Esophagus muscularis mucosa (tissue), 4 donors: Measurements from ENCODE around the gene RASL12. TPM values are rescaled to one million over a fixed set of nuclear protein-coding genes. Genes with fewer than 3 reads are reported as not detected.
A peak's percentile ranks its signal among the peaks of the same experiment; 100 is the strongest.
"Not testable (repeated sequence)": the region's sequence is repeated elsewhere in the genome, so short reads cannot be mapped to it uniquely, and the experiment has no call there.

ENCODE experiments used
- DNase-seq: peaks from one replicate; pipeline ENCODE4 v3.0.0-alpha.2; 2017; ENCODE audit errors: extremely low spot score
- H3K27ac ChIP-seq, 4 donors: fragments of 200-600 bp; sonication (generic); replicated peaks in 1 of 4; 1 replicate in 3 of 4; 2 replicates in 1 of 4; pipeline ENCODE4 v1.5.1; 2016 to 2019; ENCODE audit warnings: mild to moderate bottlenecking in 1 of 4
- H3K27me3 ChIP-seq, 4 donors: fragments of 200-600 bp; sonication (generic); one replicate each; pipeline versions ENCODE4 v1.5.1 to v1.6.0; 2016 to 2019
- H3K36me3 ChIP-seq, 4 donors: fragments of 200-600 bp; sonication (generic); one replicate each; pipeline ENCODE4 v1.5.1; 2016 to 2019
- H3K4me1 ChIP-seq, 4 donors: fragments of 200-600 bp; sonication (generic); one replicate each; pipeline ENCODE4 v1.5.1; 2016 to 2019
- H3K4me3 ChIP-seq, 4 donors: fragments of 200-600 bp; sonication (generic); 1 replicate in 2 of 4; 2 replicates in 2 of 4; pipeline ENCODE4 v1.5.1; 2016 to 2019; ENCODE audit warnings: mild to moderate bottlenecking in 4 of 4, moderate library complexity in 1 of 4
- H3K9me3 ChIP-seq, 4 donors: fragments of 200-600 bp; sonication (generic); 1 replicate in 3 of 4; 2 replicates in 1 of 4; pipeline ENCODE4 v1.5.1; 2016 to 2019
- EP300 ChIP-seq: sonication (generic); formaldehyde crosslinking; IDR thresholded peaks from one replicate; pipeline ENCODE4 v1.6.1; 2017; ENCODE audit warnings: antibody characterized with exemption
- POLR2A ChIP-seq: fragments of 450-650 bp; IDR thresholded peaks from one replicate; pipeline ENCODE4 v1.6.1; 2017; ENCODE audit warnings: antibody characterized with exemption, moderate library complexity, mild to moderate bottlenecking, low read depth
- POLR2AphosphoS5 ChIP-seq, 2 donors: sonication (generic); formaldehyde crosslinking; IDR thresholded peaks; one replicate each; pipeline ENCODE4 v1.6.1; 2017; ENCODE audit warnings: antibody characterized with exemption in 2 of 2
- WGBS: methylation state at CpG from one replicate; pipeline ENCODE4 v1.1.5; 2018; 5-methylcytosine and 5-hydroxymethylcytosine counted together
- intact Hi-C: fragments of 100-400 bp; cut with DNase I; formaldehyde crosslinking; loops from one replicate; pipeline ENCODE4 v1.15.1; 2023
- total RNA-seq, 4 donors: library from RNA; depleted of rRNA; stranded (reverse); fragments of >200 nt; gene quantifications; one replicate each; pipeline versions ENCODE4 v1.1.0 to v1.2.1, GENCODE V29; 2016
- TF ChIP-seq, protein P1 (sequence below), 3 experiments: fragments of 200-600 bp in 2 of 3; fragments of 450-650 bp in 1 of 3; sonication (generic) in 2 of 3; IDR thresholded peaks; one replicate each; pipeline ENCODE4 v1.5.1; 2017 to 2019; ENCODE audit warnings: antibody characterized with exemption in 3 of 3, mild to moderate bottlenecking in 2 of 3, moderate library complexity in 1 of 3

RASL12 gene
- total RNA-seq, 4 donors from 2014 or later = 123 to 216 (median 198) TPM

GRCh38 chr15:65101411-65101890 lies 33.7 kb upstream of the RASL12 start:
- H3K9me3 ChIP-seq = no peaks in the 10 kb centered on the region
- 38% methylated on average over 8 of the region's 9 CpGs for WGBS
- no peak for TF ChIP-seq EP300
- TF ChIP-seq, protein P1, sequence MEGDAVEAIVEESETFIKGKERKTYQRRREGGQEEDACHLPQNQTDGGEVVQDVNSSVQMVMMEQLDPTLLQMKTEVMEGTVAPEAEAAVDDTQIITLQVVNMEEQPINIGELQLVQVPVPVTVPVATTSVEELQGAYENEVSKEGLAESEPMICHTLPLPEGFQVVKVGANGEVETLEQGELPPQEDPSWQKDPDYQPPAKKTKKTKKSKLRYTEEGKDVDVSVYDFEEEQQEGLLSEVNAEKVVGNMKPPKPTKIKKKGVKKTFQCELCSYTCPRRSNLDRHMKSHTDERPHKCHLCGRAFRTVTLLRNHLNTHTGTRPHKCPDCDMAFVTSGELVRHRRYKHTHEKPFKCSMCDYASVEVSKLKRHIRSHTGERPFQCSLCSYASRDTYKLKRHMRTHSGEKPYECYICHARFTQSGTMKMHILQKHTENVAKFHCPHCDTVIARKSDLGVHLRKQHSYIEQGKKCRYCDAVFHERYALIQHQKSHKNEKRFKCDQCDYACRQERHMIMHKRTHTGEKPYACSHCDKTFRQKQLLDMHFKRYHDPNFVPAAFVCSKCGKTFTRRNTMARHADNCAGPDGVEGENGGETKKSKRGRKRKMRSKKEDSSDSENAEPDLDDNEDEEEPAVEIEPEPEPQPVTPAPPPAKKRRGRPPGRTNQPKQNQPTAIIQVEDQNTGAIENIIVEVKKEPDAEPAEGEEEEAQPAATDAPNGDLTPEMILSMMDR (IDR thresholded peaks at IDR 0.05) = peak; percentile 79 to 89 (median 88)
- H3K27ac ChIP-seq = peak overlapping the region in 2 of 4 donors; percentile 16 to 23
- no peaks in the 10 kb centered on the region for H3K27me3 ChIP-seq
- peaks cover 9 to 82% (median 64%) of the 10 kb centered on the region in 4 donors for H3K36me3 ChIP-seq
- peaks cover 0 to 27% (median 27%) of the 10 kb centered on the region in 4 donors for H3K4me1 ChIP-seq
- intact Hi-C loops = loop anchor here (2.0 kb wide), 1 partner anchor 47 kb away; no protein-coding TSS in a partner anchor
- DNase-seq = no peak
- H3K4me3 ChIP-seq = no peak overlapping the region

DNA sequence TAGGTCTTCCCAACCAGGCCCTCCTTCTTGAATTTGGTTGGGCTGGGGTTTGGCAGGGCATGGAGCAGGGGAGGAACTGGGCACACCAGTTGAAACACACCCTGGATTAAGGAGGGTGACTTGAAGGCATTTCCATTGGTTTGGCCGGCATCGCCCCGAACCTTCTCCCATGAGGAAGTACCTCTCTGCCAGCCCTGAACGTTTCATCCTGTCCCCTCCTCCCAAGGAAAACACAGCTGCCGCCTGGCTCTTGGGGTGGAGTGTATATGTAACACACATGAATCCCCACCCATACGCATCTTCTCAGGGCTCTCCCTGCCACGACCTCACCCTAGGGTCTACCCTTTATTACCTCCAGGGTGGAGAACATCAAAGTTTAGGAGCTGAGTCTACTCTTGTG lies 32.7 kb upstream of the RASL12 start:
- intact Hi-C loops = loop anchor here (2.0 kb wide), 1 partner anchor 46 kb away; no protein-coding TSS in a partner anchor
- H3K27me3 ChIP-seq = no peaks in the 10 kb centered on the region
- WGBS = 86% methylated on average over 7 of the region's 7 CpGs
- H3K9me3 ChIP-seq = no peaks in the 10 kb centered on the region
- H3K36me3 ChIP-seq = peaks cover 9 to 73% (median 56%) of the 10 kb centered on the region in 4 donors
- H3K4me3 ChIP-seq = no peak overlapping the region
- TF ChIP-seq EP300 = no peak
- no peak for TF ChIP-seq POLR2AphosphoS5 (IDR thresholded peaks at IDR 0.05)
- no peak overlapping the region for H3K27ac ChIP-seq
- no peak for DNase-seq
- H3K4me1 ChIP-seq = peaks cover 0 to 37% (median 37%) of the 10 kb centered on the region in 4 donors

GRCh38 chr15:65099801-65100200 lies 32.0 kb upstream of the RASL12 start:
- 90% methylated on average over 10 of the region's 10 CpGs for WGBS
- not testable (repeated sequence) for H3K9me3 ChIP-seq, H3K27ac ChIP-seq, H3K27me3 ChIP-seq, H3K4me3 ChIP-seq, DNase-seq
- intact Hi-C loops = loop anchor here (2.0 kb wide), 1 partner anchor 45 kb away; no protein-coding TSS in a partner anchor
- Histone ChIP-seq H3K36me3 (peaks cover 9 to 67% (median 50%) of the 10 kb centered on the region in 4 donors), H3K4me1 (peaks cover 2 to 43% (median 43%) of the 10 kb centered on the region in 4 donors)

- WGBS = 75% methylated on average over 1 of the region's 5 CpGs
- H3K27me3 ChIP-seq = no peaks in the 10 kb centered on the region
- TF ChIP-seq POLR2A (no peak), EP300 (no peak), POLR2AphosphoS5 (IDR thresholded peaks at IDR 0.05) (no peak)
- TF ChIP-seq, protein P1 (IDR thresholded peaks at IDR 0.05) = no peak
- peaks cover 7 to 48% (median 48%) of the 10 kb centered on the region in 4 donors for H3K4me1 ChIP-seq
- H3K36me3 ChIP-seq = peaks cover 9 to 62% (median 47%) of the 10 kb centered on the region in 4 donors
- intact Hi-C loops = no loop called here
- no peak overlapping the region for H3K4me3 ChIP-seq
- H3K27ac ChIP-seq = no peak overlapping the region
- H3K9me3 ChIP-seq = no peaks in the 10 kb centered on the region
- DNase-seq = no peak
Observed at GRCh38 chr15:65099336-65099735, 31.5 kb upstream of the RASL12 start.

DNA sequence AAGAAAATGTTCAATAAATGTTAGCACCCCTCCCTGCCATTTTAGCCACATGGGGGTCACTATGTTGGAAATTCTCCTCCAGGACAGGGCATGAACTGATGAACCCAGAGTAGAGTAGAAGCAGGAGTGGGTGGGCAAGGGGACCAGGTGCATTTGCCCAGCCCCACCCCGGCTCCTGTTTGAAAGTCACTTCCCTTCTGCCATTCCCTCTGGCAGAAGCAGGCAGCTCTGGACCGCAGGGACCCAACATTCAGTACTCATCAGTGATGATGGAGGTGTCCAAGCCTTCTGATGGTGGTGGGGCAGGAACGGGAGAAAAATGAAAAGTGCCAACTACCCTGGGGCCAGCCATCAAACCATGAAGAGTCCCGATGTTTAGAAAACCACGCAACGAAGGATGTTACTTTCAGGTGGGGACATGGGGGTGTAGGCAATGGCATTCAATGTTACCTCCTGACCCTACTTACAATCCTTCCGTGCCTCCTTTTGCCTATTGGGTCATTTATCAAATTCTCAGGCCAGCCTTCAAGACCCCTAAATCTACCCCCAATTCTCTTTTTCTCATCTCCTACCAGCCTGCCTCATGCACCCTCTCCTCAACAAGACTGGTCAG lies 30.0 kb upstream of the RASL12 start:
- H3K4me1 ChIP-seq = peaks cover 9 to 64% (median 63%) of the 10 kb centered on the region in 4 donors
- intact Hi-C loops = no loop called here
- peaks cover 9 to 57% (median 43%) of the 10 kb centered on the region in 4 donors for H3K36me3 ChIP-seq
- no peaks in the 10 kb centered on the region for H3K9me3 ChIP-seq
- H3K27me3 ChIP-seq = no peaks in the 10 kb centered on the region
- peak overlapping the region in 2 of 4 donors; percentile 91 to 95 for H3K27ac ChIP-seq
- H3K4me3 ChIP-seq = no peak overlapping the region
- DNase-seq = no peak
- TF ChIP-seq POLR2AphosphoS5 (IDR thresholded peaks at IDR 0.05) (no peak), EP300 (no peak), POLR2A (no peak)
- TF ChIP-seq, protein P1 (IDR thresholded peaks at IDR 0.05) = no peak
- 95% methylated on average over 7 of the region's 7 CpGs for WGBS
